ENCODE data around the gene VPS33B. TPM values are rescaled to one million over a fixed set of nuclear protein-coding genes. Genes with fewer than 3 reads are reported as not detected.
"Not testable (repeated sequence)": the region's sequence is repeated elsewhere in the genome, so short reads cannot be mapped to it uniquely, and the experiment has no call there.

Gene VPS33B
- 14.9 TPM for total RNA-seq

DNA sequence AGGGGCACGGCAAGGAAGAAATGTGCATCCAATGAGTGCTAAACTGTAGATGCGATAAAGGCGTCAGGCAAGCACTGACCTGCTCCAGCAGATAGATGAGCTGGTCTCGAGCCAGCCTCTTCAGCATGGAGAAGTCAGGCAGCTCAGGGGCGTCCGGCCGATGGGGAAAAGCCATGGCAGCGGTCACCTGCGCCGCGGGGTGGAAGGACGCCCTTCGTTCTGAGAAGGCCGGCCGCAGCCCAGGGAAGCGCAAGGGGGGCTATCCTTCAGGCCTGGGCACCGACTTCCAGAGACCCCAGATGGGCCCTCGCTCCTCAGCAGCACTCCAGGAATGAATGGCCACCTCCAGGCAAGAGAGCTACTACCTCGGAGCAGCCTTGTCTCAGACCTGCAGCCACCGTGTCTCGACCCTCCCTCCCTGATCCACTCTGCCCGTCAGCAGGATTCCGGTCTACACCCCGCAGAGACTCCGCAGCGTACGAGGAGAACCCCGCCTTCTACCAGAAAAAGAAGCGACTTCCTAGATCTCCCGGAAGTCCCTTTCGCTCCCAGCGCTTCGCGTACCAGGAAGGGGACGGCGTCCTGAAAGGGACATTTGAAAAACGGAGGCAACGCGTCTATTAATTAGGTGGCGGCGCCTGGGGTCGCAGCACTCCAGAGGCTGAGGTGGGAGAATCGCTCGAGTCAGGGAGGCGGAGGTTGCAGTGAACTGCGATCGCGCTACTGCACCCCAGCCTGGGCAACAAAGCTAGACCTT is at the start of gene VPS33B:
VPS33B (minus strand) TSS at position 520 of the 757 bp plus-strand sequence; CDS start at position 175, 345 bp downstream.
- DNase-seq (ENCODE audit: low spot score) = peak; percentile 90

DNA sequence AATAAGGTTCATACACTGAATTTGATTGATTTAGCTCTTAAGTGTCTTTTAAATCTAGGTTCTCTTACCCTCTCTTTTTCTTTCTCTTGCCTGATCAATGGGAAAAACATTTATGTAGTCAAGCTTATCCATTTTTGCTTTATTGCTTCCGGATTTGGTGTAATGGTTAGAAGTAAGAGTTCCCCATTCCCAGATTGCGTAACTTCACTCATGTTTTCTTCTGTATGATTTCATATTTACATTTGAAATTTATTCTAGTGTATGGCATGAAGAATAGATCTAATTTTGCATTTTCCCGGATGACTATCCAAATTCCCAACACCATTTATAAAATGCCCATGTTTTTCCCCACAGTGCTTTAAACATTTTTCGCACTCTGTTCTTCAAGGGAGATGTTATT is 49.8 kb upstream of the VPS33B start:
- DNase-seq (ENCODE audit: low spot score) = no peak

DNA sequence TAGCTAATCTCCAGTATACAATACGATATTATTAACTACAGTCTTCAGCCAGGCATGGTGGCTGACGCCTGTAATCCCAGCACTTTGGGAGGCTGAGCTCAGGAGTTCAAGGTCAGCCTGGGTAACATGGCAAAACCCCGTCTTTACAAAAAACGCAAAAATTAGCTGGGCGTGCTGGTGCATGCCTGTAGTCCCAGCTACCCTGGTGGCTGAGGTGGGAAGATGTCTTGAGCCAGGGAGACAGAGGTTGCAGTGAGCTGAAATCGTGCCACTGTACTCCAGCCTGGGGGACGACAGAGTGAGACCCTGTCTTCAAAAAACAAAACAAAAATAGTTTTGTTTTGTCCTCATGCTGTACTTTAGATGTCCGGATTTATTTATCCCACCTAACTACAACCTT is 48.5 kb upstream of the VPS33B start:
- no peak for DNase-seq (ENCODE audit: low spot score)

DNA sequence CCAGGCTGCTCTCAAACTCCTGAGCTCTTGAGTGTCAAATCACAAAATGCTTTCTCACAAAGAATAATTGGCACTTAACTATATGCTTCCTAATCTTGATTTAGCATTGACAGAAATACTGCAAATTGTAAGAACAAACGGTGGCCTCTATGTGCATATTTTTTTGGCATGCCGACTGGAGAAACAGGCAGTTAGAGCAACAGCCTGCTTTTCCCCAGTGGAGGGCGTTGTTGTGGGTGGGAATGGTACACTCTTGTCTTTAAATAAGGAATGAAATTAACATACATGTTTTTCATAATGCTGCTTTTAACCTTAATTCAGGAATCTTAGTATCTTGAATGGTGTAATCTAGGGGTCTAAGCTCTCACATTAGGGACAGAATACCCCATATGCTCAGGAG is 46.6 kb upstream of the VPS33B start:
- no peak for DNase-seq (ENCODE audit: low spot score)

DNA sequence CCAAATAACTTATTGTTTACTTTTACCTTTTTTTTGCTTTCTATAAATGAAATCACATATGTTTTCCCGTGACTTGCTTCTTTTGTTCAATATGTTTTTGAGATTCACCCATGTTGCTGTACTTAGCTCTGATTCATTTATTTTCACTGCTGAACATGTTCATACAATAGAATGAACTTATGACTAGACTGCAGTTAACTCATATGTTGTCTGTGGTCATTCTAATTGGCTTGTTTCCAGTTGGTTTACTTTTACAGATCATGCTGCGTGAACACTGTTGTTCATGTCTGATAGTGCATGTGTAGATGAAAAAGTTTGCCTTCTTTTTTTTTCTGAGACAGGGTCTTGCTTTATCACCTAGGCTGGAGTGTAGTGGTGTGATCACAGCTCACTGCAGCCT is 46.0 kb upstream of the VPS33B start:
- DNase-seq (ENCODE audit: low spot score) = no peak

DNA sequence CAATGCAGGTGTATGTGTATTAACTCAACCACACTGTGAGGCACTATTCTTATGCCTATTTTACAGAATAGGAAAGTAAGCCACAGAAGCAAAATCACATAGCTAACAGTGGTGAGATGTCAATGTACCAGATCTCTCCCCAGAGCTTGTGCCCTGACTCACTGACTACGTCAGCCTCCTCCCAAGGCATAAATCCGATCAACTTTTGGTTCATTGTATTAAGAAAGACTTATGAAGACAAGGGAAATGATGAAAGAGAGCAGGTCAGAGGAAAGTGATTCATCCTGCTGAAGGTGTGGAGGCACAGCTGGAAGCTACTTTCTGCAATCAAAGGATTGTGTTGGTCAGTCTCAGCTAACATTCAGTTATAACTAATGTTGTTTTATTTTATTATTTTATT is 44.6 kb upstream of the VPS33B start:
- no peak for DNase-seq (ENCODE audit: low spot score)

DNA sequence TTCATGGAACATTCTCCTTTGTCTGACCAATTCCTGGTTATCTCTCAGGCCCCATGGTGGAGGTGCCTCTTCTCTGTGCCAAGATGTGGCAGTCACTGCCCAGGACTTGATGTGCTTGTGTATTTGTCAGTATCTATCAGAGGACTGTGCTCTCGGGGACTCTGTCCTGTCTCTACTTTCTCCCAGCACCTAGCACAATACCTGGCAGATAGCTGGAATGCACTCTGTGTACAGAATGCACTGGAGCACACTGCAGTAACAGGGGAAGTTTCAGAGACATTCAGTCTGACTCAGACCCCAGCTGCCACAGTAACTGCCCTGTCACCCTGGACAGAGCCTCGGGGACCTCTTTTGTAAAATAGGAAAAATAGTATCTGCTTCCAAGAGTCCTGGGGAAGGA is 43.1 kb upstream of the VPS33B start:
- DNase-seq (ENCODE audit: low spot score) = no peak

DNA sequence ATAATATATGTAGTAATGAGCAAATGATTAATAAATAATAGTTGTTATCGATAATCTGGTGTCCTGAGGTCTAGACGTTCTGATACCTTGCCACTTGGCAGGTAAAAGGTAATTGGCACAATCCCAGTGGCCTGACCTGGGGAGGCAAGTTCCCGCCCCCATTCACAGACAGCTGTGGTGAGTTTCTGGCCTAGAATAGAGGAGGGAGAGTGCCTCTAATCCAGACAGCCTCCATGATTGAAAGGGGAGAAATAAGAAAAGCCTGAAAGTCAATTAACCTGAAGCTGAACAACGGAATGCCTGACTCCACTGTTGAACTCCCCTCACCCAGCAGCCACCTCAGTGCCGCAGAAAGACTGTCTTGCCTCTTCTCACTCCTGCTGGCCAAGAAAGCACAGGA is 39.6 kb upstream of the VPS33B start:
- no peak for DNase-seq (ENCODE audit: low spot score)

DNA sequence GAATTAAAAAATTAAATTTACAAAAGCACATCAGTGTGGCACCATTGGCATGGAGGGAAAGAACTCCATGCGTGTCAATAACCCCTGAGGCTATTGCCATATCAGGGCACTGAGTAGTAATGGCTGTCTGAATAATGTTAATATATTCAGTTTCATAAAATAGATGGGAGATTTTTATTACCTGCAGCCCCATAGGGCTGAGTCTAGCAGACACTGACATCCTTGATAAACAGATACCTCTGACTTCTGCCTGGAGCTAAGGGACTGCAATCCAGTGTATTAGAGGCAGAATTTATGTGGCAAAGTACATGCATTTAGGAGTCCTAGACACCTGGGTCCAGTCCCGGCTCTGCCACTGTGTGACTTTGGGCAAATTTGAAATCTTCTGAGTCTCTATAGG is 38.8 kb upstream of the VPS33B start:
- DNase-seq (ENCODE audit: low spot score) = no peak

DNA sequence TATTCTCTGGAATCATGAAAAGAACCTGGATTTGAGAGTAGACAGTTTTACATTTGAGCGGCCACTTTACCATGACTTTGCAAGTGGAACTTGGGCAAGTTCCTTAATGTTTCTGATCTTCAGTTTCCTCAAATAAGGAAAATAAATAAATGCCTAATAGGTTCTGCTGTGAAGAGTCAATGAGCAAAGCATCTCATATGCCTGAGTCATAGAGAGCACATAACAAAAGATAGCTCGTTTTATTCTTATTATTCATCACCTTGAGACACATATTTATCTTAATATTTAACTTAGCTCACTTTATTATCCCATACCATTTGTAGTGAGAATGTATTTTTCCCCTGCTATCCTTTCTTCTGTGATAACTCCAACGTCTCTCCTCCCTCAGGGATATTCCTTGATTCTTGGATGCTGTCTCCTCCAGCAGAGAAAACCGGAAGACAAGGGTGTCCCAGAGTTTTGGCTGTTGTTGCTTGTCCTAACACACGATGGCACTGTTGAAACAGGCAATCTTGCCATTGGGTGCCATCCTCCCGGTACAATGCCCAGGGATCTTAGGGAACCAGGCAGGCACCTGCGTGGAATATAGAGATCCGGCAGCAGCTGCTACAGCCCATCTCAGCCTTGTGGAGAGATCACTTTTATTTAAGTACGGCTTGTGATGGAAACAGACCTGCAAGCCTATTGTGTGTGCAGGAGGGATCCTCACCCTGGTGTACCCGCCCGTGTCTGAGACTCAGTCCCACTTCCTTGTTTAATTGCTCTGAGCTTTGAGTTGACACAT is 33.3 kb upstream of the VPS33B start:
- peak; percentile 61 for DNase-seq (ENCODE audit: low spot score)

DNA sequence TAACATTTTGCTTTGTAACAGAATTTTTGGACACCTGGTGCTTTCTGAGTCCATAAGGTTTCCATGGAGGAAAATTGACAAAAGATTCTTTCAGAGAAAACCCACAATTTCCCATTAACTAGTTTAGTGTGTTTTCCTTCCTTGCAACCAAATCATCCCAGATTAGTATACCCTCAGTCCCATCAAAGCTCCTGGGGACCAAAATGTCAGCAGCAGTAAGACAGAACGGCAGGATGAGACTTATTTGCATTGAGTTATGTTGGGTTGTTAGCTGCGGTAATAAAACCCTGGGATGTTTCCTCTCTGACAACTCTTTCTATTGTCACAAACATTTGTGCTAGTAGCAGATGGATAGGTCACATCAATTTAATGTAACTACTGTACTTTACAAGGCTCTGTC is 32.4 kb upstream of the VPS33B start:
- no peak for DNase-seq (ENCODE audit: low spot score)

DNA sequence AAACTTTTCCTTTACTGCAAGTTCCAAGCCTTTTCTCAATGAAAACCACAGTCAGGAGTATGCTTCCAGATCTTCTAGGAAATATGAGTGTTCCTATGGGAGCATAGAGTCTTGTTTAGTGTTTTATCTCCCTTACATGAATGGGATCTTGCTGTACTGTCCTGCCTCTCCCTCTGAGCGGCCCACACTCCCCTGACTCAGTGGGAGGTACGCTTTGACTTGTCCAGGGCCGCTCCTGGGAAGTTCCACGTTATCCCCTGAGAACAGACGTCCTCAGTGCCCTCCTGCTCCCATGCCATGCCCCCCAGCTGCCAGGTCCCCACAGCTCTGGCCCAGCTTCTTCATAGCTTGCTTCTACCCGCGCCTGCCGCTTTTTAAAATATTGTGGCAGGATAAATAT is 28.9 kb upstream of the VPS33B start:
- DNase-seq (ENCODE audit: low spot score) = no peak

DNA sequence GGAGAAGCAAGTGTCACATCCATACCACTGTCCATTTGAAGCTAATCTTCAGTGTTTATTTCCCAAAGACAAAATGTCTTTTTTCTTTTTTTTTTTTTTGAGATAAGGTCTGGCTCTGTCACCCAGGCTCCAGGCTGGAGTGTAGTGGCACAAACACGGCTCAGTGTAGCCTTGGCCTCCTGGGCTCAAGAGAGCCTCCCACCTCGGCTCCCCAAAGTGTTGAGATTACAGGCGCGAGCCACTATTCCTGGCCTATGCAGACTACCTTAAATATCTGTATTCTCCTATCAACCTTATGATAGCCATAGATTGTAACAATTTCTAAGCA is 27.7 kb upstream of the VPS33B start:
- no peak for DNase-seq (ENCODE audit: low spot score)

DNA sequence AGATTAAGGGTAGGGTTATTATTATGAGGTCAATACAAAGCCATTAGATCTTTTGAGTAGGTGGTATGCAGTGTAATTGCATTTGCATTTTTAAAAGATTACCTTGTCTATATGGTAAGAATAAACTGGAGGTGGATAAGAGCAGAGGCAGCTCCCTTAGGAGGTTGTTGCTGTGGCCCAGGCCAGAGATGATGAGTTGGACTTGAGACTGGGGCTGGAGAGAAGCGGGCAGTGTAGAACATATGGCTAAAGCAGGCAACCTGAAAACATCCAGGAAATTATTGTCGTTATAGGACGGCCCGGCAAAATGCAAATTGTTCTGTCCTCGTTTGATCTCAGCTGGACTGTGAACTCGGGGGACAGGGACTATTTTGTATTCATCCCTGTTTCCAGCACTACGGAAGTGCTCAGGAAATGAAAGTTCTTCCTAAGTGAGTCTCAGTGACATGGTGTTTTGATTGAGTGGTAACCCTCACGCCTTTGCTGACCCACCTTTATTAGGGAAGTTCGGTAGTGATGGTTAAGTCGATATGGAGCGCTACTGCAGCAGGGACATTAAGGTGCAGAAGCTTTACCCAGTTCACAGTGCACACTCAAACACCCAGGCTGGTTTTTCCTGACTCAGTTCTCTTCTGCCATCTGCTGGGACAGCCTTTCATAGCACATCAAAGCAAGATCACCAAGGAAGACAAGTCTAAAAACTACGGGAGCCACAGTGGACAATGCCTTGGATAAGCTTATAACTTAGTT is 27.2 kb upstream of the VPS33B start:
- peak; percentile 70 for DNase-seq (ENCODE audit: low spot score)

DNA sequence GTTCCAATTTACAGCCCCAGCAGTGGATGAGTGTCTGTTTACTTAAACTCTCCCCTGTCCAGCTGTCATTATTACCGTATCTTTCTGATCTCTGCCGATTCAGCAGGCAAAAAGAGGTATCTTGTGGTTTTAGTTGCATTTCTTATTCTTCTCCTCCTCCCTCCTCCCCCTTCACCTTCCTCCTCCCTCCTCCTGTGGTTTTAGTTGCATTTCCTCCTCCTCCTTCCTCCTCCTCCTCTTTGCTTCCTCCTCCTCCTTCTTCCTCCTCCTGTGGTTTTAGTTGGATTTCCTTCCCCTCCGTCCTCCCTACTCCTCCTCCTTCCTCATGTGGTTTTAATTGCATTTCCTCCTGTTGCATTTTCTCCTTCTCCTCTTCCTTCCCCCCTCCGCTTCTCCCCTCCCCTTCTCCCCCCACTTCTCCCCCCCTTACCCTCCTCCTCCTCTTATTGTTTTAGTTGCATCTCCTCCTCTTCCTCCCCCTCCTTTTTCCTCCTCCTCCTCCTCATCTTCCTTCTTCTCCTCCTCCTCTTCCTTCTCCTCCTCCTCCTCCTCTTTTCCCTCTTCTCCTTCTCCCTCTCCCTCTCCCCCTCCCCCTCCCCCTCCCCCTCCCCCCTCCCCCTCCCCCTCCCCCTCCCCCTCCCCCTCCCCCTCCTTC is 25.3 kb upstream of the VPS33B start:
- no peak for DNase-seq (ENCODE audit: low spot score)

DNA sequence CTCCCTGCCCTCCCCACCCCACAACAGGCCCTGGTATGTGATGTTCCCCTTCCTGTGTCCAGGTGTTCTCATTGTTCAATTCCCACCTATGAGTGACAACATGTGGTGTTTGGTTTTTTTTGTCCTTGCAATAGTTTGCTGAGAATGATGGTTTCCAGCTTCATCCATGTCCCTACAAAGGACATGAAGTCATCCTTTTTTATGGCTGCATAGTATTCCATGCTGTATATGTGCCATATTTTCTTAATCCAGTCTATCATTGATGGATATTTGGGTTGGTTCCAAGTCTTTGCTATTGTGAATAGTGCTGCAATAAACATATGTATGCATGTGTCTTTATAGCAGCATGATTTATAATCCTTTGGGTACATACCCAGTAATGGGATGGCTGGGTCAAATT is 23.7 kb upstream of the VPS33B start:
- DNase-seq (ENCODE audit: low spot score) = not testable (repeated sequence)

DNA sequence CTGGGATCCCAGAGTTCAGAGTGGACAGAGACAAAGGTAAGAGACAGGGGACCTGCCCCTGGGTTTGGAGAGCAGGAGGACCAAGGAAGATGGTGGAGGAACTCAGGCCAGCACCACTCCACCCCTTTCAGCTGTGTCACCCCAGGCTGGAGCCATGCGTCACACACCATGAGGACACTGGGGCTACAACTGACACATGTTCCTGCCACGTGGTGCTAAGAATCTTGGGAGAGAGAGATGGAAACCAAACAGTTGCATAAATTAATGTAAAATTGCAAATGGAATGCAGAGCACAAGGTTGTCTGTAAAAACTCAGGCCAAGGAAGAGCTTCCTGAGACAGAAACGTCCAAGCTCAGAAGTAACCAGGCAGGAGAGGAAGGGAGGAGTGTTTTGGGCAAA is 22.7 kb upstream of the VPS33B start:
- no peak for DNase-seq (ENCODE audit: low spot score)

DNA sequence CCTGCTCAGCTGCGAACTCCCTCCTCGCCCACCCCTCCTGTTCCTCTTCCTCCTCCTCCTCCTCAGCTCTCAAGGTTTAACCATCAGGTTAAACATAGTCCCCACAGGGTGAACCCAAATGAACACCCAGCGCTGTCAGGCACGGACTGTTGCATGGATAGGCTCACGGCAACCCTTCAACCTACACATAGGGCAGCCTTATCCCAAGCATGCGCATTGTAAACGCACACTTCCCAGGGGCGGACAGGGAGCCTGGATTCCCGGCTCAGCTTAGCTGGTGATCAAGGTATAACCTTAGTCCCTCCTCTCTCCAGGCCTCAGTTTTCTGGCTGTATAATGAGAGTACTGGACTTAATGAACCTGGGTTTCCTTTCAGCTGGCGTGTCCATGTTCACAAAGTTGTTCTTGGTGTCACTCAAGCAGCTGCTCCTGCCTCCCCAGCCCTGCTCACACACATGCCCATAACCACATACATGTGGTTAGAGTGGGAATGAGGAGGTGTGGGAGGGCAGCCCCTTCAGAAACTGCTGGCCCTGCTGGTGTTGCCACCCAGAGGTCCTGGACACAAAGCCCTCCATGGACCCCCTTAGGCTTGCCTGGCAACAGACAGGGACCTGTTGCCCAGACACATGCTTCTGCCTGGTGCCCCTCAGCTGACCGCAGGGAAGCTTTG is 20.9 kb upstream of the VPS33B start:
- no peak for DNase-seq (ENCODE audit: low spot score)

DNA sequence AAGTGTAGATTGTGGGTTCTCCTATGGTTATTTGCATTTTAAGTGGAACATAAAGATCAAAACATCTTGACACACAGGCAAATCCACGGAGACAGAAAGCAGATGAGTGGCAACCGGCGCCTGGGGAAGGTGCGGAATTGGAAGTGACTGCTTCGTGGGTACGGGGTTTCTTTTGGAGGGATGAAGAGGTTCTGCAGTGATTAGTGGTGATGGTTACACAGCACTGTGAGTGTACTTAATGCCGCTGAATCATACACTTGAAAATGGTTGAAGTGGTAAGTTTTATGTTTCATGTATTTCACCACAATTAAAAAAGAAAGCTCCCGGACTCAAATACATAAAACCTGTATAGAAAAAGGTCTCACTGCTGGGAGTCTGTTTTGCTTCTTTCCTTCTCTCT is 18.5 kb upstream of the VPS33B start:
- DNase-seq (ENCODE audit: low spot score) = no peak

DNA sequence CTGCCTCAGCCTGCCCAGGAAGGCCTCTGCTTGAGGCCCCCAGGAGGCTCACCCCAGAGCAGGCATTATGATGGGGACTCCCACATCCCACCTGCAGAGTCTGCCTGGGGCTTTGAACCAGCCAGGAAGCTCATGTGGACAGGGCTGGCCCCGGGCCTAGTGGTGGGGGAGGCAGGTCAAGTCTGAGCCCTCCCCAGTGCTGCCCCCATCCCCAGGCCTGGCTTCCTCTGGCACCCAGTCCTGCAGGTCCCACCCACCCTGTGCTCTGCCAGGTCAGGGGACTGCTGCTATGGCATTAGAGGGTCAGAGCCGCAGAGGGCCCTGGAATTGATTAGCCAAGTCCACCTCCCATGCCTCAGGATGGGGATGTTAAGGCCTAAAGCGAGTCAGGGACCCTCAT is 17.6 kb upstream of the VPS33B start:
- no peak for DNase-seq (ENCODE audit: low spot score)

DNA sequence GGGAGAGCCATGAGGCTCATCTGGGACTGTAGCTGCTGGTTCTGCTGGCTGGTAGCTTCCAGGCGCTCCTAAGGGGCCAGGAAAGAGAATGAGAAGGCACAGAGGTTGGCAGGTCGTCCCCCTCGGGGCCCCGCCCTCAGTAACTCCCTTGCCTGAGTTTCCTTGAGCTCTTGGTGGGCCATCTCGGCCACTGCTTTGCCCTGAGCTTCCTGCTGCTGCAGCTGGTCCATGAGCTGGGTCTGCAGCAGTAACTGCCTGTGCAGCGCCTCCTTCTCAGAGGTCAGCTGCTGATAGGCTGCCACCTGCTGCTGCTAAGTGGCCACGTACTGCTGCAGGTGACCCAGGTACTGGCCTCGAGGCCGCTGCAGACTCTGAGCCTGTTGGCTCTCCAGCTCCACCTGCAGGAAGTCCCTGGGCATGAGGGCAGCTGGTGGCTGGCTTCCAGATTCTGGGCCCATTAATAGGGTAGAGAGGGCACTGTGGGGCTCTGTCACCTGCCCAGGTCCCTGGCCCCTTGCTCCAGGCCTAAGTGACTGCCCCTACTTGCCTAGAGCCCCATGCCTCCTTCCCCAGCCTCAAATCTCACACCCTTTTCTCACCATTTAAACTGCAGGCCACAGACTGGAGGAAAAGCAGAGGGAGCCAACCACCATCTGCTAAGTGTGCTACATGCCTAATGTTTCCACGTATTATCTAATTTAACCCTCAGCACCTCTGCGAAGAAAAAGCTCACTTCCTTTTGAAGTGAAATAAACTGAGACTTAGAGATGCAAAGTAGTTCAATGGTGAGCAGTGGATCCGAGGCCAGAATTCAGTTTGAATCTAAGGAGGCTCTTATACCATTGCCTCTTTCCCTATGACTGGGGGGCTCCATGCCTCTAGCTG is 10.8 kb upstream of the VPS33B start:
- peak; percentile 81 for DNase-seq (ENCODE audit: low spot score)
